Subcutaneous abdominal adipose tissue (tissue), 5 donors: Measurements from ENCODE around the gene GUCY1A1.

Experiments
- H3K27ac ChIP-seq: one replicate; pipeline ENCODE4 v1.7.0; 2013; ENCODE audit warnings: low read depth, mild to moderate bottlenecking, inconsistent platforms, low read length, moderate library complexity
- H3K27me3 ChIP-seq, 5 donors: one replicate each; pipeline ENCODE4 v1.7.0; 2013; ENCODE audit warnings: low read length in 5 of 5, inconsistent platforms in 1 of 5; ENCODE audit not compliant: control insufficient read depth in 5 of 5, insufficient read depth in 4 of 5
- H3K36me3 ChIP-seq, 5 donors: one replicate each; pipeline ENCODE4 v1.7.0; 2013; ENCODE audit warnings: low read length in 5 of 5; ENCODE audit not compliant: control insufficient read depth in 5 of 5, insufficient read depth in 5 of 5
- H3K4me1 ChIP-seq, 5 donors: one replicate each; pipeline ENCODE4 v1.7.0; 2013; ENCODE audit warnings: low read length in 5 of 5, mild to moderate bottlenecking in 3 of 5, moderate library complexity in 1 of 5; ENCODE audit not compliant: control insufficient read depth in 5 of 5, insufficient read depth in 5 of 5
- H3K4me3 ChIP-seq, 5 donors: one replicate each; pipeline ENCODE4 v1.7.0; 2013; ENCODE audit warnings: low read length in 5 of 5, low read depth in 1 of 5
- H3K9ac ChIP-seq, 5 donors: one replicate each; pipeline ENCODE4 v1.7.0; 2013; ENCODE audit warnings: low read length in 5 of 5, mild to moderate bottlenecking in 4 of 5, moderate library complexity in 3 of 5
- H3K9me3 ChIP-seq, 5 donors: one replicate each; pipeline ENCODE4 v1.7.0; 2013; ENCODE audit warnings: low read length in 5 of 5; ENCODE audit not compliant: control insufficient read depth in 5 of 5
- donor health status: healthy.
- donor health status: healthy.
- donor health status: healthy.
- donor health status: healthy.
- donor health status: healthy.

The GUCY1A1 gene

GRCh38 chr4:155703486-155704247 lies 37.0 kb downstream of the GUCY1A1 start:
- Histone ChIP-seq H3K4me1 (peaks cover 0 to 5% (median 2%) of the 10 kb centered on the region in 5 donors), H3K4me3 (no peak overlapping the region), H3K36me3 (no peaks in the 10 kb centered on the region)

DNA sequence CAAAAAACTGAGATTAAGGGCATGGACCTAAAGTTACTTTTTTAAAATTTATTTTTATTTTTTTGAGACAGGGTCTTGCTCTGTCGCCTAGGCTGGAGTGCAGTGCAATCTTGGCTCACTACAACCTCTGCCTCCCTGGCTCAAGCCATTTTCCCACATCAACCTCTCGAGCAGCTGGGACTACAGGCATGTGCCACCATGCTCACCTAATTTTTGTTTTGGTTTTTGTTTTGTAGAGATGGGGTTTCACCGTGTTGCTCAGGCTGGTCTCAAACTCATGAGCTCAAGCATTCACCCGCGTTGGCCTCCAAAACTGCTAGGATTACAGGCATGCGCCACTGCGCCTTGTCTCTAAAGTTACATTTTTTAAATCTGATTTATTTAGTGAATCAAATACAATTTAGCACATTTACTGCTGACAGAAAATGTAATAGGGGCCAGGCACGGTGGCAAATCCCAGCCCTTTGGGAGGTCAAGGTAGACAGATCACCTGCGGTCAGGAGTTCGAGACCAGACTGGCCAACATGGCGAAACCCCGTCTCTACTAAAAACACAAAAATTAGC lies 38.3 kb downstream of the GUCY1A1 start:
- H3K4me3 ChIP-seq: no peak overlapping the region
- H3K27me3 ChIP-seq: no peaks in the 10 kb centered on the region
- no peak overlapping the region for H3K27ac ChIP-seq
- H3K4me1 ChIP-seq: peaks cover 0 to 5% (median 2%) of the 10 kb centered on the region in 5 donors
- no peaks in the 10 kb centered on the region for H3K36me3 ChIP-seq
- no peak overlapping the region for H3K9ac ChIP-seq
- no peaks in the 10 kb centered on the region for H3K9me3 ChIP-seq

More at GRCh38 chr4:155703486-155704247, 37.0 kb downstream of the GUCY1A1 start:
- Histone ChIP-seq H3K27me3 (no peaks in the 10 kb centered on the region), H3K9me3 (peaks cover 0 to 5% (median 0%) of the 10 kb centered on the region in 5 donors), H3K27ac (no peak overlapping the region), H3K9ac (no peak overlapping the region)

- Histone ChIP-seq H3K4me3 (no peak overlapping the region), H3K9me3 (no peaks in the 10 kb centered on the region), H3K27me3 (no peaks in the 10 kb centered on the region), H3K4me1 (peaks cover 0 to 5% (median 2%) of the 10 kb centered on the region in 5 donors), H3K9ac (no peak overlapping the region), H3K27ac (no peak overlapping the region), H3K36me3 (no peaks in the 10 kb centered on the region)
Observed at GRCh38 chr4:155705664-155706063, 39.0 kb downstream of the GUCY1A1 start.

DNA sequence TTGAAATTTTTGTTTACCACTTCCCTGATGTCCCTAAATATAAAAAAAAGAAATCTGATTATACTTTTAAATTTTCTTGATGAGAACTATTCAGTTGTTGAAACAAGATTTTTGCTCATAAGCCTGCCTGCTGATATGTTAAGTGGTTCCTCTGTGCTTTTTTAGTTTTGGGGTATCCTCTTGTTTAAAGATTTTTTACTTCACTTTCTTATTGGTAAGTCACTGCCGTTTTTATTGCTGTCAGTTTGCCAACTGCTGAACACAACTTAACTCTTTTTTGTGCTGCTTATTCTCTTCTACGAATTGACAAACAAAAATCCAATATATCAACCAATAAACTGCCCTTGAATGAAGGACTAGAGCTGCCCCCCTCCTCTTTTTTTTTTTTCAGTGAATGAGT lies 39.5 kb downstream of the GUCY1A1 start:
- H3K4me1 ChIP-seq: peaks cover 0 to 5% (median 2%) of the 10 kb centered on the region in 5 donors

GRCh38 chr4:155707251-155707650 lies 40.6 kb downstream of the GUCY1A1 start:
- Histone ChIP-seq H3K36me3 (no peaks in the 10 kb centered on the region), H3K27ac (no peak overlapping the region), H3K27me3 (no peaks in the 10 kb centered on the region), H3K4me3 (no peak overlapping the region), H3K4me1 (peaks cover 0 to 5% (median 2%) of the 10 kb centered on the region in 5 donors), H3K9ac (no peak overlapping the region), H3K9me3 (no peaks in the 10 kb centered on the region)

More for the DNA sequence above, 39.5 kb downstream of the GUCY1A1 start:
- Histone ChIP-seq H3K9me3 (no peaks in the 10 kb centered on the region), H3K9ac (no peak overlapping the region), H3K36me3 (no peaks in the 10 kb centered on the region), H3K27me3 (no peaks in the 10 kb centered on the region), H3K27ac (no peak overlapping the region), H3K4me3 (no peak overlapping the region)

GRCh38 chr4:155708782-155709181 lies 42.1 kb downstream of the GUCY1A1 start:
- H3K9me3 ChIP-seq: no peaks in the 10 kb centered on the region
- H3K36me3 ChIP-seq: no peaks in the 10 kb centered on the region
- no peak overlapping the region for H3K27ac ChIP-seq
- H3K9ac ChIP-seq: no peak overlapping the region
- H3K4me1 ChIP-seq: peaks cover 0 to 5% (median 0%) of the 10 kb centered on the region in 5 donors
- H3K27me3 ChIP-seq: no peaks in the 10 kb centered on the region
- H3K4me3 ChIP-seq: no peak overlapping the region

DNA sequence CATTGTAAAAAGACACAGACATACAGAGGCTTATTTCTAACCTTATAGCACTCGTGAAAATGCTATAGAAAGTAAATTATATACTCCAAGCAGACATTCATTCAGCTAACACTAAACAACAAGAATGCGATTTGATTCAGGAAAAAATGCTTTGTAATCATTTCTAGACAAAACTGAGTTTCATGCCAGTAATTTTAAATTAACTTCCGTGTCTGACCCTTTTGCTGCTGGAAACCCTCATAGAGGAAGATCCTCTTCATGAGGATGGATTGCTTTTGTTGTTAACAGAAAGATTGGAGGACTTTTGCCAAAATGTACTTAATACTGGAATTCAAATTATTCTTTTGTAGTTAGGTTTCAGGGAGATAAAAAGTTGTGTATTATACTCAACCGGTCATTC lies 43.3 kb downstream of the GUCY1A1 start:
- H3K9ac ChIP-seq: no peak overlapping the region
- peaks cover 0 to 5% (median 0%) of the 10 kb centered on the region in 5 donors for H3K4me1 ChIP-seq
- no peak overlapping the region for H3K4me3 ChIP-seq
- H3K9me3 ChIP-seq: no peaks in the 10 kb centered on the region
- no peak overlapping the region for H3K27ac ChIP-seq
- H3K36me3 ChIP-seq: no peaks in the 10 kb centered on the region
- H3K27me3 ChIP-seq: no peaks in the 10 kb centered on the region

GRCh38 chr4:155711556-155711955 lies 44.9 kb downstream of the GUCY1A1 start:
- Histone ChIP-seq H3K9me3 (no peaks in the 10 kb centered on the region), H3K4me1 (no peaks in the 10 kb centered on the region), H3K27me3 (no peaks in the 10 kb centered on the region), H3K9ac (no peak overlapping the region), H3K4me3 (no peak overlapping the region), H3K27ac (no peak overlapping the region), H3K36me3 (no peaks in the 10 kb centered on the region)

GRCh38 chr4:155712846-155713245 lies 46.2 kb downstream of the GUCY1A1 start:
- no peaks in the 10 kb centered on the region for H3K27me3 ChIP-seq
- H3K4me1 ChIP-seq: no peaks in the 10 kb centered on the region
- no peaks in the 10 kb centered on the region for H3K9me3 ChIP-seq
- H3K9ac ChIP-seq: no peak overlapping the region
- no peak overlapping the region for H3K4me3 ChIP-seq
- H3K36me3 ChIP-seq: no peaks in the 10 kb centered on the region
- H3K27ac ChIP-seq: no peak overlapping the region

- no peaks in the 10 kb centered on the region for H3K9me3 ChIP-seq
Observed at GRCh38 chr4:155713911-155714310, 47.3 kb downstream of the GUCY1A1 start.

More at GRCh38 chr4:155713911-155714310, 47.3 kb downstream of the GUCY1A1 start:
- H3K4me1 ChIP-seq: no peaks in the 10 kb centered on the region
- no peaks in the 10 kb centered on the region for H3K27me3 ChIP-seq
- H3K9ac ChIP-seq: no peak overlapping the region
- H3K4me3 ChIP-seq: no peak overlapping the region
- H3K36me3 ChIP-seq: no peaks in the 10 kb centered on the region
- H3K27ac ChIP-seq: no peak overlapping the region
